Astrocyte (in vitro differentiated cells and primary cell): ENCODE measurements around the gene APOL6. TPM values are rescaled to one million over a fixed set of nuclear protein-coding genes. Genes with fewer than 3 reads are reported as not detected.

Experiments used
- DNase-seq: peaks from one replicate; pipeline ENCODE4 v3.0.0-alpha.2; 2010; ENCODE audit warnings: low read depth
- FAIRE-seq: peaks from 2 replicates; lab custom pipeline; 2011; peaks lifted over from hg19 to GRCh38; lab: Jason Lieb, UNC
- H2AFZ ChIP-seq: 2 replicates; pipeline ENCODE4 v1.6.0; 2012; ENCODE audit warnings: low read depth, low read length, inconsistent platforms
- H3K27ac ChIP-seq: 2 replicates; pipeline ENCODE4 v1.5.1; 2011; ENCODE audit warnings: low read depth, low read length, inconsistent platforms
- H3K27me3 ChIP-seq: 2 replicates; pipeline ENCODE4 v1.6.0; 2011; ENCODE audit warnings: low read length, inconsistent platforms; ENCODE audit not compliant: insufficient read depth
- H3K36me3 ChIP-seq: 2 replicates; pipeline ENCODE4 v1.5.1; 2011; ENCODE audit warnings: low read length, inconsistent platforms; ENCODE audit not compliant: insufficient read depth
- H3K4me1 ChIP-seq: 2 replicates; pipeline ENCODE4 v1.5.1; 2011; ENCODE audit warnings: low read length, inconsistent platforms; ENCODE audit not compliant: insufficient read depth
- H3K4me2 ChIP-seq: 2 replicates; pipeline ENCODE4 v1.6.0; 2012; ENCODE audit warnings: low read length, inconsistent platforms
- H3K4me3 ChIP-seq: 2 replicates; pipeline ENCODE4 v1.5.1; 2011; ENCODE audit warnings: low read depth, mild to moderate bottlenecking, low read length, inconsistent platforms; ENCODE audit not compliant: insufficient read depth
- H3K79me2 ChIP-seq: 2 replicates; pipeline ENCODE4 v1.6.0; 2012; ENCODE audit warnings: mild to moderate bottlenecking, low read length, inconsistent platforms; ENCODE audit not compliant: insufficient read depth
- H3K9ac ChIP-seq: 2 replicates; pipeline ENCODE4 v1.6.0; 2012; ENCODE audit warnings: mild to moderate bottlenecking, low read length, inconsistent platforms
- H3K9me3 ChIP-seq: 2 replicates; pipeline ENCODE4 v1.5.1; 2012; ENCODE audit warnings: low read depth, mild to moderate bottlenecking, low read length, inconsistent platforms; ENCODE audit not compliant: insufficient read depth
- H4K20me1 ChIP-seq: 2 replicates; pipeline ENCODE4 v1.6.0; 2012; ENCODE audit warnings: low read length, inconsistent platforms; ENCODE audit not compliant: insufficient read depth
- H3K27ac Mint-ChIP-seq: one replicate; pipeline ENCODE4 v1.8.0; 2021; ENCODE audit warnings: mild to moderate bottlenecking, mixed read lengths; ENCODE audit not compliant: unreplicated experiment
- H3K27me3 Mint-ChIP-seq: one replicate; pipeline ENCODE4 v1.8.0; 2021; ENCODE audit warnings: low read depth, mixed read lengths; ENCODE audit not compliant: unreplicated experiment
- H3K36me3 Mint-ChIP-seq: one replicate; pipeline ENCODE4 v1.8.0; 2021; ENCODE audit warnings: low read depth, mixed read lengths; ENCODE audit not compliant: unreplicated experiment
- H3K4me1 Mint-ChIP-seq: one replicate; pipeline ENCODE4 v1.8.0; 2021; ENCODE audit warnings: low read depth, mixed read lengths; ENCODE audit not compliant: unreplicated experiment
- H3K4me3 Mint-ChIP-seq: one replicate; pipeline ENCODE4 v1.8.0; 2021; ENCODE audit warnings: mild to moderate bottlenecking, moderate library complexity, mixed read lengths; ENCODE audit not compliant: unreplicated experiment
- H3K9me3 Mint-ChIP-seq: one replicate; pipeline ENCODE4 v1.8.0; 2021; ENCODE audit warnings: mild to moderate bottlenecking, mixed read lengths; ENCODE audit not compliant: unreplicated experiment
- EZH2 ChIP-seq: IDR thresholded peaks from 2 replicates; pipeline ENCODE4 v1.6.1; 2012; ENCODE audit warnings: mild to moderate bottlenecking, low read length, inconsistent platforms; ENCODE audit not compliant: insufficient read depth
- total RNA-seq: library from RNA; stranded (reverse); gene quantifications from 2 replicates; pipeline ENCODE4 v1.2.1, GENCODE V29; 2021
- TF ChIP-seq, protein P1 (sequence below): IDR thresholded peaks from 2 replicates; pipeline ENCODE4 v1.5.1; 2011; ENCODE audit warnings: low read depth, mild to moderate bottlenecking, inconsistent platforms, low read length, moderate library complexity; ENCODE audit not compliant: insufficient read depth

APOL6 gene
- total RNA-seq, 1 donor from 2014 or later: 5.9 TPM

DNA sequence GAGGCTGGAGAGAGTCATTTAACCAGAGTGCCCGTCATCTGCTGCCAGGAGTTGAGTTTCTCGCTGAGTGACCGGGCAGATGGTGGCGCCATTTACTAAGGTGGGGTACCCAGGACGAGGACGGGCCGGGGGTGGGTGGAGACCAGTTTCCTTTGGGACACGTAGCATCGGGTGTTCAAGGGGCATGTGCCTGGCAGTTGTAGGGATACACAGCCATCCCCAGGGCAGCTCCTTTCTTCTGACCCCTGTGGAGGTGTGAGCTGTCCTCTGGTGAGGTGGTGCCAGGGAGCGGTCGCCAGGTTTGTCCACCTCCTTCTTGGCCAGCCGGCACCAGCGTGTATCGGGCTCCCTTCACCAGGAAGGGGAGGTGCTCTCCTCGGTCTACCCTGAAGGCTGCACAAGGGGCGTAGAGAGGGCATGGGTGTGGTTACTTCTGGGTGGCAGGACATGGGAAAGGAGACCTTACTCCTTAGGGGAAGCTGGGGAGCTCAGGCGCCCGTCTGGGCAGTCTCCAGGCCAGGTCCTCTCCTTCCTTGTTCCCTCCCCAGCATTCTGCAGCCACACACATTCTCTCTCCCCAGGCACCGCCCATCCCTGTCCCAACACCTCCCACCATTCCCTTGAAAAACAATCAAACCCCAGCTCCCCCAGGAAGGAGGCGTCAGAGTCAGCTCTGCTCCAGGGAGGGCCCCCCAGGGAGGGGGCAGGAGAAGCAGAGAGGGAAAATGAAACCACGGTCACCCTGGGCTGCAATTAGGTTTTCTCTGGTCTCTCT lies 20.8 kb upstream of the APOL6 start:
- Histone ChIP-seq H2AFZ (peak overlapping the region; percentile 93), H3K27ac (peak overlapping the region; percentile 90), H3K79me2 (no peaks in the 10 kb centered on the region), H3K36me3 (no peaks in the 10 kb centered on the region), H4K20me1 (no peaks in the 10 kb centered on the region), H3K4me2 (peak overlapping the region; percentile 95), H3K9ac (peak overlapping the region; percentile 86), H3K4me3 (peak overlapping the region; percentile 71), H3K4me1 (peaks cover 21% of the 10 kb centered on the region), H3K9me3 (no peaks in the 10 kb centered on the region), H3K27me3 (no peaks in the 10 kb centered on the region)
- DNase-seq (peak; percentile 80), FAIRE-seq (peak; percentile 55)
- Mint-ChIP-seq H3K27ac (peak overlapping the region; percentile 90), H3K4me1 (peaks cover 20% of the 10 kb centered on the region), H3K9me3 (no peaks in the 10 kb centered on the region), H3K4me3 (peak overlapping the region; percentile 73), H3K27me3 (peaks cover 2% of the 10 kb centered on the region), H3K36me3 (no peaks in the 10 kb centered on the region)
- no peak for TF ChIP-seq EZH2
- TF ChIP-seq, protein P1, sequence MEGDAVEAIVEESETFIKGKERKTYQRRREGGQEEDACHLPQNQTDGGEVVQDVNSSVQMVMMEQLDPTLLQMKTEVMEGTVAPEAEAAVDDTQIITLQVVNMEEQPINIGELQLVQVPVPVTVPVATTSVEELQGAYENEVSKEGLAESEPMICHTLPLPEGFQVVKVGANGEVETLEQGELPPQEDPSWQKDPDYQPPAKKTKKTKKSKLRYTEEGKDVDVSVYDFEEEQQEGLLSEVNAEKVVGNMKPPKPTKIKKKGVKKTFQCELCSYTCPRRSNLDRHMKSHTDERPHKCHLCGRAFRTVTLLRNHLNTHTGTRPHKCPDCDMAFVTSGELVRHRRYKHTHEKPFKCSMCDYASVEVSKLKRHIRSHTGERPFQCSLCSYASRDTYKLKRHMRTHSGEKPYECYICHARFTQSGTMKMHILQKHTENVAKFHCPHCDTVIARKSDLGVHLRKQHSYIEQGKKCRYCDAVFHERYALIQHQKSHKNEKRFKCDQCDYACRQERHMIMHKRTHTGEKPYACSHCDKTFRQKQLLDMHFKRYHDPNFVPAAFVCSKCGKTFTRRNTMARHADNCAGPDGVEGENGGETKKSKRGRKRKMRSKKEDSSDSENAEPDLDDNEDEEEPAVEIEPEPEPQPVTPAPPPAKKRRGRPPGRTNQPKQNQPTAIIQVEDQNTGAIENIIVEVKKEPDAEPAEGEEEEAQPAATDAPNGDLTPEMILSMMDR: peak; percentile 42

DNA sequence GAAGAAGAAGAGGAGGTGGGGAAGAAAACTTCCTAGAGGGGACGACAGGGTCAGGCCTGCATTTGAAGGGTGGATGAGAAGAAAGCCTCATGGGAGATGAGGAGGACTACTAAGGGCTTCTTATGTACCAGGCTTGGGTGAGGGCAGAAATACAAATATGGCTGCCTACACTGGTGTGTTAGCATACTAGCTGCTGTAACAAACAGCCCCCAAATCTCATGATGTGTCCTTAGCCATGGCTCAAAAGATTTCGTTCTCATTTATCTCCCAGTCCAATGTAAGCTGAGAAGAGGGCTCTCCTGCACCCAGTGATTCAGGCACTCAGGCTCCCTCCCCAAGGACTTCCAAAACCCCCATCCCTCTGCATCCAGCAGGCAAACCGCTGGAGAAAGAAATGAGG lies 19.5 kb upstream of the APOL6 start:
- H3K27ac Mint-ChIP-seq: peak overlapping the region; percentile 82
- peak overlapping the region; percentile 77 for H3K4me2 ChIP-seq
- H3K9me3 ChIP-seq: no peaks in the 10 kb centered on the region
- no peaks in the 10 kb centered on the region for H3K36me3 ChIP-seq
- H3K36me3 Mint-ChIP-seq: no peaks in the 10 kb centered on the region
- H3K9ac ChIP-seq: peak overlapping the region; percentile 68
- no peak overlapping the region for H3K4me3 Mint-ChIP-seq
- no peaks in the 10 kb centered on the region for H3K27me3 ChIP-seq
- H3K27me3 Mint-ChIP-seq: no peaks in the 10 kb centered on the region
- H3K4me1 Mint-ChIP-seq: peaks cover 17% of the 10 kb centered on the region
- TF ChIP-seq, protein P1: no peak
- TF ChIP-seq EZH2: no peak
- DNase-seq (no peak), FAIRE-seq (no peak)
- H3K27ac ChIP-seq: peak overlapping the region; percentile 93
- H3K9me3 Mint-ChIP-seq: no peaks in the 10 kb centered on the region
- H2AFZ ChIP-seq: no peak overlapping the region
- H3K4me3 ChIP-seq: no peak overlapping the region
- H3K79me2 ChIP-seq: no peaks in the 10 kb centered on the region
- peaks cover 21% of the 10 kb centered on the region for H3K4me1 ChIP-seq
- H4K20me1 ChIP-seq: no peaks in the 10 kb centered on the region
